Effector memory CD8-positive, alpha-beta T cell (primary cell): ENCODE measurements around the gene ERFE.
"Not testable (repeated sequence)": the region's sequence is repeated elsewhere in the genome, so short reads cannot be mapped to it uniquely, and the experiment has no call there.

Experiments
- ATAC-seq: fragments of 150-1000 bp; cut with Tn5 transposase; replicated peaks from 2 replicates; pipeline ENCODE4 v1.10.0; 2021; ENCODE audit warnings: mild to moderate bottlenecking, moderate library complexity
- DNase-seq, 3 experiments: peaks; one replicate each; pipeline ENCODE4 v3.0.0; 2021
- H3K27ac Mint-ChIP-seq, 2 donors: one replicate each; pipeline ENCODE4 v1.8.0; 2022; ENCODE audit warnings: mild to moderate bottlenecking in 2 of 2, mixed read lengths in 2 of 2, moderate library complexity in 2 of 2
- H3K27me3 Mint-ChIP-seq, 2 donors: one replicate each; pipeline ENCODE4 v1.8.0; 2022; ENCODE audit warnings: mixed read lengths in 2 of 2
- H3K36me3 Mint-ChIP-seq: one replicate; pipeline ENCODE4 v1.8.0; 2022; ENCODE audit warnings: mild to moderate bottlenecking, moderate library complexity, mixed read lengths; ENCODE audit not compliant: insufficient read depth
- H3K4me1 Mint-ChIP-seq, 2 donors: one replicate each; pipeline ENCODE4 v1.8.0; 2022; ENCODE audit warnings: low read depth in 2 of 2, mixed read lengths in 2 of 2
- H3K4me3 Mint-ChIP-seq, 2 donors: one replicate each; pipeline ENCODE4 v1.8.0; 2022; ENCODE audit warnings: mild to moderate bottlenecking in 2 of 2, mixed read lengths in 2 of 2, moderate library complexity in 2 of 2
- H3K9me3 Mint-ChIP-seq, 2 donors: one replicate each; pipeline ENCODE4 v1.8.0; 2022; ENCODE audit warnings: mixed read lengths in 2 of 2

The ERFE gene

GRCh38 chr2:238169048-238169707, 10.4 kb downstream of the ERFE start:
- Mint-ChIP-seq H3K4me1 (peaks cover 4 to 6% of the 10 kb centered on the region in 2 donors), H3K36me3 (peaks cover 63% of the 10 kb centered on the region), H3K27me3 (peaks cover 9 to 16% of the 10 kb centered on the region in 2 donors), H3K9me3 (no peaks in the 10 kb centered on the region), H3K4me3 (no peak overlapping the region), H3K27ac (peak overlapping the region in 1 of 2 donors; percentile 65)
- no peak for ATAC-seq
- DNase-seq: no peak

- Mint-ChIP-seq H3K27ac (peak overlapping the region in 1 of 2 donors; percentile 3), H3K4me1 (peaks cover 2 to 4% of the 10 kb centered on the region in 2 donors), H3K4me3 (no peak overlapping the region), H3K9me3 (no peaks in the 10 kb centered on the region), H3K27me3 (peaks cover 3 to 10% of the 10 kb centered on the region in 2 donors), H3K36me3 (peaks cover 66% of the 10 kb centered on the region)
- ATAC-seq (no peak), DNase-seq (no peak)
Measured at GRCh38 chr2:238169708-238170251, 11.0 kb downstream of the ERFE start.

DNA sequence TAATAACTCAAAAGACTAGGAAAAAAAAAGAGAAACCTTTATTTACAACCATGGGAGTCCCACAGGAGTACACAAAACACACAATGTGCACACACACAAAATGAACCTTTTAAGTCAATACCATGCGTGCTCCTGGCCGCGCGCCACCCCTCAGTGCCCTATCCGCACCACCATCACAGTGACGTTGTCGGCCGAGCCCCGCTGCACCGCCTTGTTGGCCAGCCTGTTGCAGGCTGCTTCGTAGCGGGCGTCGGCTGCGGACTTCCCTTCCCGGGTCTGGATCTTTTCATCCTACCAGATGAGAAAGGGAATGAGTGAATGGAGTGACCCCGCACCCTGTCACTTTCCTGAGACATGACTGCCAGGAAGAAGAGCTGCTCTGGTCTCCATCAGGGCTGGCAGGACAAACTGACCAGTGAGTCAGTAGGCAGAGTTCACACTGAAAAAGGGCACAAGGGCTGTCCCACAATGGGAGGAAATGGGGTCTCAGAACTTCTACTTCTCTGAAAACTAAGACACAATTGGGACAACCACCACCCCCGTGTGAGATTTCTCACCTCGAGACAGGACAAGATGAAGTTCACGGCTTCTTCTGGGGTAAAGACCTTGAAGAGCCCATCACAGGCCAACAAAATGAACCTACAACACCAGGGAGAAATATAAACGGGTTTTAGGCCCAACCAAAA, 11.8 kb downstream of the ERFE start:
- DNase-seq (no peak), ATAC-seq (no peak)
- Mint-ChIP-seq H3K4me1 (peaks cover 0 to 4% of the 10 kb centered on the region in 2 donors), H3K27me3 (peaks cover 0 to 2% of the 10 kb centered on the region in 2 donors), H3K4me3 (no peak overlapping the region), H3K9me3 (no peaks in the 10 kb centered on the region), H3K27ac (peak overlapping the region; percentile 3 to 17), H3K36me3 (peaks cover 74% of the 10 kb centered on the region)

DNA sequence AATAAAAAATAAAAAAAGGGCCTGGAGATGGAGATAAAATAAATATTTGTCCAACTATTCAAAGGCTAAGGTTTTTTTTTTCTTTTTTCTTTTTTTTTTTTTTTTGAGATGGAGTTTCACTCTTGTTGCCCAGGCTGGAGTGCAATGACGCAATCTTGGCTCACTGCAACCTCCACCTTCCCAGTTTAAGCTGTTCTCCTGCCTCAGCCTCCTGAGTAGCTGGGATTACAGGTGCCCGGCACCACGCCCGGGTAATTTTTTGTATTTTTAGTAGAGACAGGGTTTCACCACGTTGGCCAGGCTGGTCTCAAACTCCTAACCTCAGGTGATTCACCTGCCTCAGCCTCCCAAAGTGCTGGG, 12.3 kb downstream of the ERFE start:
- H3K9me3 Mint-ChIP-seq, DNase-seq, H3K27me3 Mint-ChIP-seq, H3K4me1 Mint-ChIP-seq, ATAC-seq, H3K4me3 Mint-ChIP-seq: not testable (repeated sequence)
- peak overlapping the region in 1 of 2 donors; percentile 17 for H3K27ac Mint-ChIP-seq
- peaks cover 79% of the 10 kb centered on the region for H3K36me3 Mint-ChIP-seq

GRCh38 chr2:238171575-238172187, 12.9 kb downstream of the ERFE start:
- Mint-ChIP-seq H3K9me3 (no peaks in the 10 kb centered on the region), H3K4me1 (peaks cover 0 to 4% of the 10 kb centered on the region in 2 donors), H3K27ac (no peak overlapping the region), H3K27me3 (no peaks in the 10 kb centered on the region), H3K4me3 (no peak overlapping the region), H3K36me3 (peaks cover 85% of the 10 kb centered on the region)
- DNase-seq (no peak), ATAC-seq (no peak)

GRCh38 chr2:238172439-238172838, 13.7 kb downstream of the ERFE start:
- Mint-ChIP-seq H3K27ac (peak overlapping the region; percentile 22 to 74), H3K4me3 (no peak overlapping the region)

DNA sequence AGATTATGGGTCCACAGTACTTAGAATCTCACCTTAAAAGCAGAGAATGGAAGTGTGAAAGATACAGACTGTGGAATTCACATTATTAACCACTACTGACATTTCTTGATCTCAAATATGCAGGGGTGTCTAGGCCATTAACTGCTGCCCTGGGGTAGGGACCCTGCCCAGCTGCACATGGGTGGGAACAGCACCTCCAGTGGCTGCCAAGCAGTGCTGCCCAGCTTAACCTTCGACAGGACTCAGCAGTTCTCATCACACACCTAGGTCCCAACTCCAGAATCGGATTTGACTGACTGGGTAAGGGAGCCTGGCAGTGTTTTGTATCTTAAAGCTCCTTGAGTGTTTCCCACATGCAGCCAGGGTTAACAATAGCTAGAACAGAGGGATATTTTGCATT, 14.9 kb downstream of the ERFE start:
- ATAC-seq (no peak), DNase-seq (no peak)
- H3K4me1 Mint-ChIP-seq: peaks cover 0 to 4% of the 10 kb centered on the region in 2 donors
- peaks cover 86% of the 10 kb centered on the region for H3K36me3 Mint-ChIP-seq
- H3K27me3 Mint-ChIP-seq: no peaks in the 10 kb centered on the region
- H3K9me3 Mint-ChIP-seq: no peaks in the 10 kb centered on the region
- H3K27ac Mint-ChIP-seq: peak overlapping the region; percentile 74 to 87
- H3K4me3 Mint-ChIP-seq: no peak overlapping the region

More at GRCh38 chr2:238172439-238172838, 13.7 kb downstream of the ERFE start:
- Mint-ChIP-seq H3K4me1 (peaks cover 0 to 4% of the 10 kb centered on the region in 2 donors), H3K9me3 (no peaks in the 10 kb centered on the region), H3K36me3 (peaks cover 86% of the 10 kb centered on the region), H3K27me3 (no peaks in the 10 kb centered on the region)
- DNase-seq (no peak), ATAC-seq (no peak)

DNA sequence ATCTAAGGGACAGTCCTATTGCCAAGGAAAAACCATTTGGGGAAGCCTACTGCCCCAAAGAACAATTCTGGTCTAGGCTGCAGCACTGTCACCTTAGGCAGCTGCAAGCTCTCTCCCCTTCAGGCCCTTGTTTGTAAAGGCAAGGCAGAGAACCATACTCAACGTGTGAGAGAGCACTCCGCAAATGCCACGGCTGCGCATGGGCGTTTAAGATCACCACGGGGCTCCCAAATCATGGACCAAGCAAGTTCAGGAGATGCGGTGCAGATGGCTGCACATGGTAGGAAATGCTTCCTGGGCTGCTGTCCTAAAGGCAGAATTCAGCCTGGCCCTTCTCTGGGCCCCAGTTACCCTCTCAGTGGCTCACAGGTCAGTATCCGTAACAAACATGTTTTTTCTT, 15.5 kb downstream of the ERFE start:
- Mint-ChIP-seq H3K4me1 (peaks cover 0 to 4% of the 10 kb centered on the region in 2 donors), H3K27ac (no peak overlapping the region), H3K27me3 (no peaks in the 10 kb centered on the region), H3K36me3 (peaks cover 88% of the 10 kb centered on the region), H3K9me3 (no peaks in the 10 kb centered on the region), H3K4me3 (no peak overlapping the region)
- DNase-seq: no peak
- no peak for ATAC-seq

GRCh38 chr2:238174701-238175100, 15.9 kb downstream of the ERFE start:
- H3K36me3 Mint-ChIP-seq: peaks cover 92% of the 10 kb centered on the region
- H3K4me1 Mint-ChIP-seq: peaks cover 0 to 4% of the 10 kb centered on the region in 2 donors

GRCh38 chr2:238176613-238177012, 17.8 kb downstream of the ERFE start:
- no peaks in the 10 kb centered on the region for H3K9me3 Mint-ChIP-seq
- no peak for DNase-seq
- H3K27me3 Mint-ChIP-seq: no peaks in the 10 kb centered on the region
- H3K27ac Mint-ChIP-seq: peak overlapping the region in 1 of 2 donors; percentile 42
- H3K4me3 Mint-ChIP-seq: no peak overlapping the region
- H3K36me3 Mint-ChIP-seq: peaks cover 93% of the 10 kb centered on the region
- H3K4me1 Mint-ChIP-seq: peaks cover 0 to 4% of the 10 kb centered on the region in 2 donors
- no peak for ATAC-seq

More at GRCh38 chr2:238174701-238175100, 15.9 kb downstream of the ERFE start:
- ATAC-seq (no peak), DNase-seq (no peak)
- peak overlapping the region in 1 of 2 donors; percentile 23 for H3K27ac Mint-ChIP-seq
- H3K27me3 Mint-ChIP-seq: no peaks in the 10 kb centered on the region
- H3K9me3 Mint-ChIP-seq: no peaks in the 10 kb centered on the region
- H3K4me3 Mint-ChIP-seq: no peak overlapping the region

GRCh38 chr2:238180554-238180953, 21.8 kb downstream of the ERFE start:
- no peaks in the 10 kb centered on the region for H3K27me3 Mint-ChIP-seq
- DNase-seq: no peak
- H3K4me1 Mint-ChIP-seq: peaks cover 3 to 12% of the 10 kb centered on the region in 2 donors
- H3K27ac Mint-ChIP-seq: no peak overlapping the region
- H3K36me3 Mint-ChIP-seq: peaks cover 96% of the 10 kb centered on the region
- no peak overlapping the region for H3K4me3 Mint-ChIP-seq
- ATAC-seq: no peak
- H3K9me3 Mint-ChIP-seq: no peaks in the 10 kb centered on the region

- Mint-ChIP-seq H3K27ac (peak overlapping the region in 1 of 2 donors; percentile 55), H3K9me3 (no peaks in the 10 kb centered on the region), H3K36me3 (peaks cover 97% of the 10 kb centered on the region), H3K4me1 (peaks cover 5 to 16% of the 10 kb centered on the region in 2 donors), H3K27me3 (no peaks in the 10 kb centered on the region), H3K4me3 (no peak overlapping the region)
- DNase-seq: no peak
- no peak for ATAC-seq
Measured at GRCh38 chr2:238182362-238182761, 23.6 kb downstream of the ERFE start.

GRCh38 chr2:238183821-238184220, 25.1 kb downstream of the ERFE start:
- H3K4me1 Mint-ChIP-seq: peaks cover 5 to 16% of the 10 kb centered on the region in 2 donors
- no peaks in the 10 kb centered on the region for H3K27me3 Mint-ChIP-seq
- H3K36me3 Mint-ChIP-seq: peaks cover 100% of the 10 kb centered on the region
- DNase-seq: no peak
- no peak overlapping the region for H3K4me3 Mint-ChIP-seq
- H3K9me3 Mint-ChIP-seq: no peaks in the 10 kb centered on the region
- ATAC-seq: peak; percentile 55
- H3K27ac Mint-ChIP-seq: peak overlapping the region in 1 of 2 donors; percentile 20
